ENCODE measurements around the gene SIN3B. TPM values are rescaled to one million over a fixed set of nuclear protein-coding genes. Genes with fewer than 3 reads are reported as not detected.
A peak's percentile ranks its signal among the peaks of the same experiment; 100 is the strongest.
"Not testable (repeated sequence)": the region's sequence is repeated elsewhere in the genome, so short reads cannot be mapped to it uniquely, and the experiment has no call there.

Gene SIN3B
- 10 to 100 TPM; 18.8 to 20.6 TPM for total RNA-seq

- Mint-ChIP-seq H3K27me3 (ENCODE audit: low read depth) (peaks cover 9% of the 10 kb centered on the region), H3K4me3 (peak within 1 kb of the TSS; percentile 82), H3K27ac (peak within 1 kb of the TSS; percentile 81), H3K4me1 (ENCODE audit: low read depth) (peaks cover 34% of the 10 kb centered on the region), H3K9me3 (no peaks in the 10 kb centered on the region), H3K36me3 (ENCODE audit: low read depth) (peaks cover 10% of the 10 kb centered on the region)
- CTCF ChIA-PET, result interaction anchor here (1.3 kb wide), 1 partner anchor 57 kb away, joined by 7 read pairs; no protein-coding TSS in a partner anchor
- peak; percentile 91 for DNase-seq
- intact Hi-C loops (cut with micrococcal nuclease), result loop anchor here (5.0 kb wide), 1 partner anchor 438 kb away; the partner anchor contains the start of gene BABAM1
Observed at GRCh38 chr19:16829010-16829821, at the start of gene SIN3B. TSS of gene SIN3B (plus strand) at chr19:16829398. CDS start at chr19:16829421, 23 bp downstream.

GRCh38 chr19:16779539-16780163 is 49.5 kb upstream of the SIN3B start:
- intact Hi-C loops (cut with micrococcal nuclease), result loop anchor here (2.0 to 10.0 kb wide), 3 partner anchors 119 to 605 kb away; no protein-coding TSS in a partner anchor
- no peaks in the 10 kb centered on the region for H3K9me3 Mint-ChIP-seq
- CTCF ChIA-PET, result interaction anchor here (1.2 kb wide), 1 partner anchor 273 kb away, joined by 3 read pairs; no protein-coding TSS in a partner anchor
- peaks cover 7% of the 10 kb centered on the region for H3K27me3 Mint-ChIP-seq (ENCODE audit: low read depth)
- DNase-seq, result no peak
- H3K36me3 Mint-ChIP-seq (ENCODE audit: low read depth), result no peaks in the 10 kb centered on the region
- no peak overlapping the region for H3K27ac Mint-ChIP-seq
- no peak overlapping the region for H3K4me3 Mint-ChIP-seq
- no peaks in the 10 kb centered on the region for H3K4me1 Mint-ChIP-seq (ENCODE audit: low read depth)

GRCh38 chr19:16782719-16783118 is 46.5 kb upstream of the SIN3B start:
- DNase-seq, result no peak
- H3K36me3 Mint-ChIP-seq (ENCODE audit: low read depth), result no peaks in the 10 kb centered on the region
- peaks cover 7% of the 10 kb centered on the region for H3K27me3 Mint-ChIP-seq (ENCODE audit: low read depth)
- no peaks in the 10 kb centered on the region for H3K9me3 Mint-ChIP-seq
- intact Hi-C loops (cut with micrococcal nuclease), result no loop called here
- CTCF ChIA-PET, result interaction anchor here (0.6 kb wide), 1 partner anchor 832 kb away, joined by 4 read pairs; no protein-coding TSS in a partner anchor
- no peak overlapping the region for H3K27ac Mint-ChIP-seq
- H3K4me1 Mint-ChIP-seq (ENCODE audit: low read depth), result no peaks in the 10 kb centered on the region
- H3K4me3 Mint-ChIP-seq, result no peak overlapping the region

DNA sequence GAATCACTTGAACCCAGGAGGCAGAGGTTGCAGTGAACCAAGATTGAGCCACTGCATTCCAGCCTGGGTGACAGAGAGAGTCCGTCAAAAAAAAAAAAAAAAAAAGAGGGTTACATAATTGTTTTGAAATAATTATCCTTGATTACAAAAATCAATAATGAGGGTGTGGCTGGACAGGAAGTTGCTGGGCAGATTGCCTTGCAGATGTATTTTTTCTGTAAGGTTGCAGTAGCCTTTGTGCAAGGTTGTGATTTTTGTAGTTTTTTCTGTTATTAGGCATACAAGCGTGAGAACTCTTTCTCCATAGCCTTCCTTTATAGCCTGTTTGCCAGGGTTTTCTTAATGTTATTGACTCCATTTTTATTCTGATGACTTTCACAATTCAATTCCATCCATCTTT is 40.7 kb upstream of the SIN3B start:
- intact Hi-C loops (cut with micrococcal nuclease), result no loop called here
- peaks cover 4% of the 10 kb centered on the region for H3K36me3 Mint-ChIP-seq (ENCODE audit: low read depth)
- CTCF ChIA-PET, result no interaction called here
- H3K4me3 Mint-ChIP-seq, result no peak overlapping the region
- no peaks in the 10 kb centered on the region for H3K4me1 Mint-ChIP-seq (ENCODE audit: low read depth)
- peaks cover 20% of the 10 kb centered on the region for H3K9me3 Mint-ChIP-seq
- DNase-seq, result no peak
- no peaks in the 10 kb centered on the region for H3K27me3 Mint-ChIP-seq (ENCODE audit: low read depth)
- H3K27ac Mint-ChIP-seq, result no peak overlapping the region

DNA sequence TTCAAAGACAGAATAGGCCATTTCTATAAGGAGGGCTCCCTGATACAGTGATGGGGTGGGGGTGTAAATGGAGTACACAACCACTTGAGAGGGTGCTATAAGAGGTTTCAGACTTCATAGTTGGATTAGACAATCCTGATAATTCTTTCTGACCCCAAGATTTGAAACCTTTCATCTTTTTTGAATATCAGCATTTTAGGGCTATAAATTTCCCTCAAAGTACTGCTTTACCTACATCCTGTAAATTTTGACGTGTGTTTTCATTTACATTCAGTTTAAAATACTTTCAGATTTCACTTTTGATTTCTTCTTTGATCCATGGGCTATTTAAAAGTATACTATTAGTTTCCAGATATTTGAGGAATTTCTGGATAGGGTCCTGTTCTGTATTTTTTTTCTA is 40.0 kb upstream of the SIN3B start:
- H3K9me3 Mint-ChIP-seq, result peaks cover 20% of the 10 kb centered on the region
- H3K36me3 Mint-ChIP-seq (ENCODE audit: low read depth), result peaks cover 4% of the 10 kb centered on the region
- intact Hi-C loops (cut with micrococcal nuclease), result no loop called here
- no peaks in the 10 kb centered on the region for H3K4me1 Mint-ChIP-seq (ENCODE audit: low read depth)
- no peak overlapping the region for H3K4me3 Mint-ChIP-seq
- CTCF ChIA-PET, result no interaction called here
- DNase-seq, result no peak
- H3K27ac Mint-ChIP-seq, result no peak overlapping the region
- H3K27me3 Mint-ChIP-seq (ENCODE audit: low read depth), result no peaks in the 10 kb centered on the region

GRCh38 chr19:16790051-16790450 is 39.1 kb upstream of the SIN3B start:
- H3K36me3 Mint-ChIP-seq (ENCODE audit: low read depth), result peaks cover 4% of the 10 kb centered on the region
- no peaks in the 10 kb centered on the region for H3K4me1 Mint-ChIP-seq (ENCODE audit: low read depth)
- no peak overlapping the region for H3K27ac Mint-ChIP-seq
- no peaks in the 10 kb centered on the region for H3K27me3 Mint-ChIP-seq (ENCODE audit: low read depth)
- no peak for DNase-seq
- intact Hi-C loops (cut with micrococcal nuclease), result no loop called here
- H3K9me3 Mint-ChIP-seq, result peaks cover 20% of the 10 kb centered on the region
- CTCF ChIA-PET, result no interaction called here
- no peak overlapping the region for H3K4me3 Mint-ChIP-seq

DNA sequence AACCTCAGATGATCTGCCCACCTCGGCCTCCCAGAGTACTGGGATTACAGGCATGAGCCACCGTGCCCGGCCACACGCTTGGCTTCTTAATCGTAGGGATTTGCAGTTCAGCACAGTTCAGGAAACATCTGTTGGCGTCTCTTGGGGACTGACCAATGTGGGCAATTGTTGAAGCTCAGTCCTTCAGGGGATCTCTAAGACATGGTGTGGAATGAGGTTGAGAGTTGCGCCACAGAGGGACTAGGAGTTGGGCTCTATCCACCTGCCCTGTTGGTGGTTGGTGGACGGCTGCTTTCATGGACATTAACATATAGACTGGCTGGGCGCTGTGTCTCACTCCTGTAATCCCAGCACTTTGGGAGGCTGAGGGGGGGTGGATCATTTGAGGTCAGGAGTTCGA is 37.3 kb upstream of the SIN3B start:
- intact Hi-C loops (cut with micrococcal nuclease), result no loop called here
- Mint-ChIP-seq H3K27me3 (ENCODE audit: low read depth) (no peaks in the 10 kb centered on the region), H3K4me1 (ENCODE audit: low read depth) (no peaks in the 10 kb centered on the region), H3K36me3 (ENCODE audit: low read depth) (peaks cover 4% of the 10 kb centered on the region), H3K4me3 (no peak overlapping the region), H3K27ac (no peak overlapping the region), H3K9me3 (peaks cover 25% of the 10 kb centered on the region)
- CTCF ChIA-PET, result no interaction called here
- no peak for DNase-seq

DNA sequence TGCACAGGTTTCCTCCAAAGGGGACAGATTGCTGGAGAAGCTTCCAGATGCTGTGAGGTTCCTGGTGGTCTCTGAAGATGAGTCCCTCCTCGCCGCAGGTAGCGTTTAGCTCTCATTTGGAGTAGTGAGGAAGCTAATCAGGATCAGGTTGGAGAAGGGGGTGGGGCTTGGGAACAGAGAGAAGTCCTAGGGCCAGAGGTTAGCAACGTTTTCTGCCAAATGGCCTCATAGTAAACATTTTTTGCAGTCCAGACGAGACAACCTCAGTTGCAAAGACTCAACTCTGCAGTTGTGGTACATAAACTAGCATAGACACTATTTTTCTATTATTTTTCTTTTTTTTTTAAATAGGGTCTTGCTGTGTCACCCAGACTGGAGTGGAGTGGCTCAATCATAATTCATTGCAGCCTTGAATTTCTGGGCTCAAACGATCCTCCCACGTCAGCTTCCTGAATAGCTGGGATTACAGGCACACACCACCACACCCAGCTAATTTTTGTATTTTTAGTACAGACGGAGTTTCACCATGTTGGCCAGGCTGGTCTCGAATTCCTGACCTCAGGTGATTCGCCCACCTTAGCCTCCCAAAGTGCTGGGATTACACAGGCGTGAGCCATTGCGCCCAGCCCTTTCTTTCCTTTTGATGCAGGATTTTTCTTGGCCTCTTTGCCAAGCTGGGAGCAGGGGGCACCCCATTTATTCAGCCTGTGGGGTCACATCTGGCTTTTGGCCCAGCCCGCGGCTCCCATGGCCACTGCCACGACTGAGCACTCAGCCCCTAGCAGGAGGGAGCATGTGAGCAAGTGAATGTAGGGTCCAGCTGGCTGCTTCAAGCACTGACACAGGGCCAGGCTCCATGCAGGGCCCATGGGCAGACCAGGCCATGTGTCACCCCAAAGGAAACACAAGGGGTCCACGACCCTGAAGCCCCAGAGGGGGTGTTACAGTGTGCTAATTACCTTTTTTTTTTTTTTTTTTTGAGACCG is 34.4 kb upstream of the SIN3B start:
- intact Hi-C loops (cut with micrococcal nuclease), result no loop called here
- Mint-ChIP-seq H3K9me3 (peaks cover 10% of the 10 kb centered on the region), H3K27ac (no peak overlapping the region), H3K4me3 (no peak overlapping the region), H3K4me1 (ENCODE audit: low read depth) (no peaks in the 10 kb centered on the region), H3K27me3 (ENCODE audit: low read depth) (no peaks in the 10 kb centered on the region), H3K36me3 (ENCODE audit: low read depth) (no peaks in the 10 kb centered on the region)
- CTCF ChIA-PET, result no interaction called here
- no peak for DNase-seq

GRCh38 chr19:16795731-16796130 is 33.5 kb upstream of the SIN3B start:
- intact Hi-C loops (cut with micrococcal nuclease), result no loop called here
- CTCF ChIA-PET, result no interaction called here
- Mint-ChIP-seq H3K27ac (no peak overlapping the region), H3K9me3 (peaks cover 5% of the 10 kb centered on the region), H3K27me3 (ENCODE audit: low read depth) (no peaks in the 10 kb centered on the region), H3K4me3 (no peak overlapping the region), H3K4me1 (ENCODE audit: low read depth) (no peaks in the 10 kb centered on the region), H3K36me3 (ENCODE audit: low read depth) (no peaks in the 10 kb centered on the region)
- DNase-seq, result no peak

GRCh38 chr19:16797876-16798275 is 31.3 kb upstream of the SIN3B start:
- no peak overlapping the region for H3K4me3 Mint-ChIP-seq
- CTCF ChIA-PET, result no interaction called here
- H3K27ac Mint-ChIP-seq, result no peak overlapping the region
- intact Hi-C loops (cut with micrococcal nuclease), result no loop called here
- H3K4me1 Mint-ChIP-seq (ENCODE audit: low read depth), result no peaks in the 10 kb centered on the region
- no peaks in the 10 kb centered on the region for H3K27me3 Mint-ChIP-seq (ENCODE audit: low read depth)
- DNase-seq, result no peak
- H3K9me3 Mint-ChIP-seq, result peaks cover 5% of the 10 kb centered on the region
- H3K36me3 Mint-ChIP-seq (ENCODE audit: low read depth), result no peaks in the 10 kb centered on the region

- H3K27me3 Mint-ChIP-seq (ENCODE audit: low read depth); DNase-seq; H3K9me3 Mint-ChIP-seq; H3K27ac Mint-ChIP-seq; H3K4me1 Mint-ChIP-seq (ENCODE audit: low read depth); CTCF ChIA-PET; intact Hi-C loops (cut with micrococcal nuclease); H3K36me3 Mint-ChIP-seq (ENCODE audit: low read depth); H3K4me3 Mint-ChIP-seq: not testable (repeated sequence)
Observed at GRCh38 chr19:16798326-16798725, 30.9 kb upstream of the SIN3B start.

DNA sequence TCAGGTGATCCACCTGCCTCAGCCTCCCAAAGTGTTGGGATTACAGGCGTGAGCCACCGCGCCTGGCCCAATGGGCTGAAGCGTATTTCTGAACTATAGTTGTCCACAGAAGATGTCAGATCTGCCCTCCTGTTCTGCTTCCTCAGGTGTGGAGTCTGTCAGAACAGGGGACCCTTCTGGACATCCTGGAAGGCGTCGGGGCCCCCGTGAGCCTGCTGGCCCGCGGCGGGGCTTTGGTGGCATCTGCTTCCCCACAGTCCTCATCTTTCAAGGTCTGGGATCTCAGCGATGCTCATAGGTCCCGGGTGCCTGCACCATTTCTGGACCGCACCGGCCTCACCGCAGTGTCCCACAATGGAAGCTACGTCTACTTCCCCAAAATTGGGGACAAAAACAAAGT is 29.5 kb upstream of the SIN3B start:
- H3K9me3 Mint-ChIP-seq, result peaks cover 5% of the 10 kb centered on the region
- H3K27me3 Mint-ChIP-seq (ENCODE audit: low read depth), result no peaks in the 10 kb centered on the region
- H3K4me1 Mint-ChIP-seq (ENCODE audit: low read depth), result no peaks in the 10 kb centered on the region
- CTCF ChIA-PET, result no interaction called here
- no peak overlapping the region for H3K4me3 Mint-ChIP-seq
- no peak for DNase-seq
- no peaks in the 10 kb centered on the region for H3K36me3 Mint-ChIP-seq (ENCODE audit: low read depth)
- intact Hi-C loops (cut with micrococcal nuclease), result no loop called here
- H3K27ac Mint-ChIP-seq, result no peak overlapping the region

Measured in activated naive CD4-positive, alpha-beta T cell treated with anti-CD3 and anti-CD28 coated beads for 36 hours (primary cell).